ENCODE results near the gene ADAMTS20.

- TF ChIP-seq CTCF (conservative IDR thresholded peaks at IDR 0.05) (no peak), ZFX (IDR thresholded peaks at IDR 0.05) (no peak)
Observed at GRCh38 chr12:43551279-43551970, 578 bp downstream of the ADAMTS20 start.
